ENCODE measurements around the gene TMEM236. TPM values are rescaled to one million over a fixed set of nuclear protein-coding genes. Genes with fewer than 3 reads are reported as not detected.

The TMEM236 gene, protein sequence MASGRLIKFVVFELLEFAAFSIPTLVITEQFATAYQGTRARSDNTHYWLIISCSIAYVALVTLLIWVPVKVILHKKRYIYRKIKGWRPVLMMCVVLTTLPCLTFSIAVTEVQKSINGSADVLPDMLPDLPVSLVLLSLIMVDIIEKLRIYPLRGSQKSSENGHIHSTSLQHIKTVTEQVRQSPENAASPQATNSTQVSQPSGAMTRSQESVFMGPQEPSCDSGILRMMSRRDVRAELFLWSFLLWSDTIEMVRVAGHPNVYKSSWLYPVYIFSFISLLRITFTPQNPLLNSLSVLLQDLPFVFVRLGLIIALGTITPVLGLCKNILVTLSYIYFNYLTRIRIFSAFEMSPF
- total RNA-seq, result under 0.01 TPM in 2 replicates

DNA sequence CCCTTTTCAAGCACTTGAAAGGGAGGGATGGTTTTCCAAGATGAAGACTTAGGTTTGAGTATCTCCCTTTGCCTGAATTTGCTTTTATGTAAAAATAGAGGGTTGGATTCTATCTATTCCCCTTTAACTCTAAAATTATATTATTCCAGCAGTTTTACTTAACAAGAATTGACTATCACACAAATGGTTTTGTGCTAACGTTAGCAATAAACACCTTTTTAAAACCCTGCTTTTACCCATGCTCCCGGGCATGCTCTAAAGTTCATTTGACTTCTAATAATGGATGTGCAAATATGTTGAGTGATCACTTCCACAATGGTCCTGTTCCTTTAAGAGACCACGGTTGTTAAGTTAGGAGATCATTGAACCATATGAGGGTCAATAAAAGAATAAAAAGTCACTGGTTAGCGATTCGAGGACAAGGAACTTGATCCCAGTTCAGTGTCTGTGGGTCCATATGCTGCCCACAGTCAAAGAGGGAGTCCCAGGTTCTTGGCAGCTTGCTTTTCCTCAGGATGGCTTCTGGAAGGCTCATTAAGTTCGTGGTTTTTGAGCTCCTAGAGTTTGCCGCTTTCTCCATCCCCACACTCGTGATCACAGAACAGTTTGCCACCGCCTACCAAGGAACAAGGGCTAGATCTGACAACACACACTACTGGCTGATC is at the start of gene TMEM236:
TMEM236 (plus strand) TSS at position 421 of the 665 bp plus-strand sequence; CDS start at position 516, 95 bp downstream.

DNA sequence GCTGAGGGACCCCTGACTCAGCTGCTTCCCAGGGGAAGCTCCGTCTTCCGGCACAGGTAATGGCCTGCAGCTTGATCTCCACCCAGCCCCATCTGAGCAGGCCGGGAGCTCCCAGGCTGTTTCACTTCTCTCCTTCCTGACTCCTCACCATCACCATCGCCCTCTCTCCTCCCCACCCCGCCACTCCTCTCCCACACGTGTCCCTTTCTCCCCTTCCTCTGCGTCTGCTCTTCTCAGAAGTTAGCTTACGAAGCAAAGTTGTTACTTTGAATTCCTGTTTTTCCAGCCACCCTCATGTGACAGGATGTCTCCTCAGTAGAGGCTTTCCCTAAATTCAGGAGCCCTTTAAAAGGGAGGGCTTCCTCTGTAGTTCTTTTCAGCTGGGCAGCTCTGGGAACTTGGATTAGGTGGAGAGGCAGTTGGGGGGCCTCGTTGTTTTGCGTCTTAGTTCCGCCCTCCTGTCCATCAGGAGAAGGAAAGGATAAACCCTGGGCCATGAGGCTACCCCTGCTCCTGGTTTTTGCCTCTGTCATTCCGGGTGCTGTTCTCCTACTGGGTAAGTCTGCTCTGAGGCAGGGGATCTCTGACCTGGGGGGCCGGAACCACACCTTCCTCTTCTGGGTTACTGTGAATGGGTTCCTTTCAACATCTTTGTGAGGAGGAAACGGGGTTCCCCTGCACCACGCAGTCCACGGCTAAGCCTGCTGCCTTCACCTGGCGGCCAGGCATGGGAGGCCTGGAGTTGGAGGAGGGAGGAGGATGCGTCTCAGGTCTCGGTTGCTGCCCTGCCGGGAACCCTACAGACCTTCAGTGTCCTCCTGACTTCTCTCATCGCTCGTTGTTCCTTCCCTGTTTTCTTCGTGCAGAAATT is 57.2 kb downstream of the TMEM236 start, which contains the start of gene MRC1:
MRC1 (plus strand) TSS at position 378 of the 871 bp plus-strand sequence; CDS start at position 496, 118 bp downstream.

Other genes starting within 250 kb of the TMEM236 start
- 18.2 and 20.2 TPM in 2 replicates for gene HACD1, start 134.8 kb upstream of the TMEM236 start, total RNA-seq
- 21.2 and 28.4 TPM in 2 replicates for gene STAM, start 108.0 kb upstream of the TMEM236 start, total RNA-seq
- under 0.01 TPM in 1 of 2 replicates, not detected in the other for gene MRC1, start 57.1 kb downstream of the TMEM236 start, total RNA-seq
- not detected in 2 replicates for gene SLC39A12, start 199.7 kb downstream of the TMEM236 start, total RNA-seq